GM18909 (cell line): ENCODE measurements around the gene ACTL10.

Source experiments
- ATAC-seq: cut with Tn5 transposase; IDR thresholded peaks from one replicate; pipeline ENCODE4 v1.9.1; 2021; ENCODE audit warnings: mild to moderate bottlenecking; ENCODE audit not compliant: unreplicated experiment, poor library complexity

Gene ACTL10

DNA sequence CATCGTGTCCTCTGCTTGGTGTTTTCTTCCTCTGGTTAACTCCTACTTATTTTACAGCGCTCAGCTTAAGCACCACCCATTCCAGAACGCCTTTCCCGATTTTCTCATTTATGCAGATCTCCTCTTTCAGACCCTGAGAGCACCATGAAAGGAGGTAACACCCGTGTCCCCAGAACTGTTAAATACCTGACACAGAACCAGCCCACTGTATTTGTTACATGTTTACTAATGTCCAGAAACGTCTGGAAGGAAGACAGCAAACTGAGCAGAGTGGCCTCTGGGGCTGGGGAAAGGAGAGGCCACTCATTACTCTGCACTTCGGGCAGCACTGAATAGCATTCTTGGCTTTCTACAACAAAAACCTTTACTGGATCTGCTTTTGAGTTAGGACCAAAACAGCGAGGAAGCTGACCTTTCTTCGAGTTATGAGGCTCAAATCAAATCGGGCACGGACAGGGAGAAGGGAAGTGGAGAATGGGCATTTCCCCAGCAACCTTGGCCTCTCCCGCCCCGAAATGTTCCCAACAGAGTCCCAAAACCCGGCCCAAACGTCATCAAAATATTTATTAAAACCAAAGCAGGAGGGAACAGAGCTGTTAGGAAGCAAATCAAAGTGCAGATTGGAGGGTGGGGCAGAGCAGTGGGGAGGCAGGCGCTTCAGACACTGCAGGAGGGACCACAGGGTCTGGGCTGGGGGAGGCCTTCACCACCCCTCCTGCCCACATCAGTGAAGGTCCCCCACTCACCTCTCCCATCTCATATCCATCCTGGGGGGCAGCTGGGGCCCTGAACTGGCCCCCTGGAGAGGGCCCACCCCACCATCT, 8.6 kb downstream of the ACTL10 start:
- ATAC-seq = no peak

DNA sequence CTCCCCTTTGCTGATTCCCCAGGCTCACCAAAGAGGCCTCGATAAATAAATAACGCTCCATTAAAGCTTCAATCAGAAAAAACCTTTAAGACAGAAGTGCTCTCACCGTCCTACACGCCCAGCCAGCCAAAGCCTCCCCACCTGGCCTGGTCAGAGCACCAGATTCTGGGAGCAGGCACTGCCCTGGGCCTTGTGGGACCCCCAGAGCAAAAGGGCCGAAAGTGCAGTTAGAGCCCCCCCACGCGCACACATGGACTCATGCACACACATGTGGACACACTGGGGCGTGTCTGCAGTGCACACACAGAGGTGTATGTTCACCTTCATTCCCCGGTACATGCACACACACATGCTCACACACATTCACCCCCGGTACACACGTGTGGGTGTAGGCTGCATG, 9.4 kb downstream of the ACTL10 start:
- ATAC-seq = no peak

- no peak for ATAC-seq
These were observed 10.2 kb downstream of the ACTL10 start for GRCh38 chr20:33676652-33677645.

DNA sequence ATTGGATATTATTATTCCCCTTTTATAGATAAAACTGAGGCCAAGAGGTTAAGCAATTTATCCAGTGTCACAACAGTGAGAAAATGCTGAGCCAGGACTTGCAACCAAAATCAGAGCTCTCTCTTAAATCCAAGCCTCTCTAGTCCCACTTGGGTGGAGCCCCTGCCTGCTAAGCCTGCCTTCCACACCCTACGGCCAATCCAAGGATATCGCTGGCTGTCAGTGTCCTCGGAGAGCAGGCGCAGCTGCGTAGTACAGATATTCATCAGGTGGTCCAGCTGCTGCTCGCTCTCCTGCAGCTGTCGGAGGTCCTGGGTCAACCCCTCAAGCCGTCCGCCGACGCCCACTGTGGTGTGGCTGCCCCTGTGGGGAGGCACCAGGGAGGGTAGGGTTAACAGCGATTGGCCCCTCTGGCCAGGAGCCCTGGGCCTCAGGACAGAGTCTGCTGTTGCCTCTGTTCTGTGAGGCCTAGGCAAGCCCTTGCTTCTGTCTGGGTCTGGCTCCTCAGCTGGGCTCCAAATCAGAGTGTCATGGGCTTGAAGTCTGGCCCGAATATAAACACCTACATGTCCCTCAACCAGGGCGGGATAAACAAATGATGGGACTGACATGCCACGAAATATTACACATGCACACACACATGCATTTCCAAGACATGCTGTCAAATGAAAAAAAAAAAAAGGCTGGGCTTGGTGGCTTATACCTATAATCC, 11.4 kb downstream of the ACTL10 start:
- no peak for ATAC-seq

DNA sequence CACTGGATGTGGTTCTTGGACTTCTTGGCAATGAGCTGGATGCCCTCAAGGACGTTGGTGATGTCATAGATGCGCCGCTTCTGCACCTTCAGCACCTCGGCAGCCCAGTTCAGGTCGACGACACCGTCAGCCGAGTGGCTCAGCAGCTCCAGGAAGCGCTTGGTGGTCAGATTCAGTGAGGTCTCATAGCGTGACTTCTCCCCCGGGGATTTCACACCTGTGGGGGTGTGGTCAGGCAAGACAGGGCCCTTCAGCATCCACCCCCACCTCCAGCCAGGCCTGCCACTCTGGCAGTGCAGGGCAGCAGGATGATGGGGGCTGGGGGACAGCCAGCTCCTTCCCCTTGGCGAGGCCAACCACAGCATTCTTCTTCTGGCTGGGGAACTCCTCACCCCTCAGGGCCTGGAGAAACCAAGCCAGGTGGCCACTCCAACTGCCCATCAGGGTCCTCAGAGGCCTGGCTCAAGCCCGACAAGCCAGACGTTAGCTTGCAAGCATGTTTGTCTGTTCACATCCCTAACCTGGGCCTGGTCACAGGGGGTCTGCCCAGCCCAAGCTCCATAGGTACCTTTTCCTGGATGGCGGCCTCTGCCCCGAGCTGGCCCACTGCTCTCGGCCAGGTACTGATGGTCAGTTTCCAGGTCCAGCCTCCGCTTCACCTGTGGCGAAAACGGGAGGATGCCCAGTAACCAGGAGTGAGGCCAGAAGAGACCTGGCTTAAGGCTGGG, 13.2 kb downstream of the ACTL10 start:
- peak; percentile 70 for ATAC-seq

DNA sequence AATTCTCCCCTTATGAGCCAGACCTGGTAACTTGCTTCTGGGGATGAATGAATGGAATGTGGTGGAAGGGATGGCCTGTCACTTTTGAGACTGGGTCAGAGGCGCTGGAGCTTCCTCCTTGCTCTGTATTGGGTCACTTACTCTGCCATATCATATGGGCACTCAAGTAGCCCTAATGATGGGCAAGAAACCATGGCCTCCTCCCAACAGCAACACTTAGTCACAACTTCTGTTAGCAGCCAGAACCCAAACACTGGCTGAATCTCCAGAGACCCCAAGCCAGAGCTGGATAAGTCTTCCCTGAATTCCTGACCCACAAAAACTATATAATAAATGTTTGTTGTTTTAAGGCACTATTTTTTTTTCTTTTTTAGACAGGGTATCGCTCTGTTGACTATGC, 13.9 kb downstream of the ACTL10 start:
- no peak for ATAC-seq

DNA sequence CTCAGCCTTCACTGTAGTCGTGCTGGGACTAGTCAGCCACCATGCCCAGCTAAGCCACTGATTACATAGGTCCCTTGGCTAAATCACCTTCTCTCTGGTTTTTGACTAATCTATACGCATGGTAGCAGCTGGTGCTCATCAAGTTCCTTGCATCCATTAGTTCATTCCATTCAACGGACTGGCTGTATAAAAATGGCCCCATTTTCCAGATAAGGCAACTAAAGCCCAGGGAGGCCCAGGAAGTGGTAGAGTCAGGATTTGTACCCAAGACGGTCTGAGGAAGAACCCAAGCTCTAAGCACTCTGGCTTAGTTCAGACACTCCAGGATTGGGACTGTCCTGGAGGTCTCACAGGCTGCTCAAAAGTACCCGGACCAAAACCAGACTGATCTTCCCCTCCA, 14.5 kb downstream of the ACTL10 start:
- ATAC-seq = no peak

GRCh38 chr20:33681728-33682353, 15.1 kb downstream of the ACTL10 start:
- no peak for ATAC-seq

DNA sequence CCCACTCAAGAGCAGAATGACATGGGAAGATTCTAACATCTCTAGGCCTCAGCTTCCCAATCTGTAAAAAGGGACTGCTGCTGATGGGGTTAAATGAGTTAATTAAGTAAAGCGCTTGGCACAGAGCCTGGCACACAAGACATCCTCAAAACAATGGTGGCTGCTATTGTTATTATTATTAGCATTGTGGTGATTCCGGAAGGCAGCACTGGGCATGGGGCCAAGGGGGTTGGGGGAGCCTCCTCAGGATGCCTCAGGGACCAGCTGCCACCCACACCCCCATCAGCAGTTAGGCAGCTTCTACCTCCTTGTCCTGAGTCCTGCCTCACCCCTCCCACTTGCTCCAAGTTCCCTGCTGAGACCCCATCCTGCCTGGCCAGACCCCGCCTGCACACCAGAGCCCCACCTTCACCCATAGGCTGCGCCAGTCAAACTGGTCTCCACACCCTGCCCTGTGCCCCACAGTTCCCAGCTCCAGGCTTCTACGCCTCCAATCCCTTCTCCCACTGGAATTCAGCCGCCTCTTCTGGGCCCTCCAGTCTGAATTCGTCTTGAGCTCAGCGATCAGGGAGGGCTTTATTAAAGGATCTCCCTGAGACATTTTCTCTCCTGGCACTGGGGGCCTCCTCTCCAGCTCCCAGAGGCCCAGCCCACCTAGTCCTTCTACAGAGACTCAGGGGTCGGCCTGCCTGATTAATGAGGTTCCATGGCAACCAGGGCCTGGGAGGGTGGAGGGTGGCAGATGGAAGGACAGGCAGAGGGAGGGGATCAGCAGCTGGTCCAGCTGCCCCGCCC, 18.0 kb downstream of the ACTL10 start:
- ATAC-seq = no peak

DNA sequence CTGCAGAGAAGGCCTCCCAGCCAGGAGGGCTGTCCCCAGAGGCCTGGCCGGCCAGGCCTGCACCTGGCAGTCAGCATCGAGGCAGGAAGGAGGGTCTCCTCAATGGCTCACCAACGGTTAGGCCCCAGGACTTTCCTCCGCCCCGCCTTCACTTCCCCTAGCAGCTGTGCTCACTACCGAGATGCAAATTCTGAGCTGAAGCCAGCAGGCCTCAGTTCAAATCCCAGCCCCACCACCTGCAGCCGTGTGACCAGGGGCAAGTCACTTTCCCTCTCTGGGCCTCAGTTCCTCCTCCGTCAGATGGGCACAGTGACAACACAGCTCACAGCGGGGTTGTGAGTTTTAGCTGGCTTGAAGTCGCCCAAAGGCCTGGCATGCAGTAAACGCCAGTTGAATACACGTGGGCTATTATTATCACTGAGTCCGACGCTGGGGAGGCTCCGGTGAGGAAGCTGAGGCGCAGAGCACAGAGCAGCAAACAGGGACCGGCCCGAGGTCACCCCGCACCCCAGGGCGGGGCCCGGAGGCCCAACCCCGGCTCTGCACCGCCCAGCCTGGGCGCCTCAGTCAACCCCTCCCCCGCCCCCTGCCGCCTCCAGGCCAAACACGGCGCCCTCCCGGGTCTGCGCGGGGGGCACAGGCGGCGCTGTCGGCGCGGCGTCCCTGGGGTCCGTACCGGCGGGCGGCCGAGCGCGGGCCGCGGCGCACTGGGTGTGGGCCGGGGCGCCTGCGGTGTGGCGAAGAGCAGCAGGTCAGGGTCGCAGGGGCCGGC, 18.8 kb downstream of the ACTL10 start:
- ATAC-seq = peak; percentile 39

- ATAC-seq = peak; percentile 83
These were observed 19.6 kb downstream of the ACTL10 start, which contains the start of gene E2F1 for GRCh38 chr20:33686100-33686983. Gene E2F1 (minus strand): TSS chr20:33686385. CDS start chr20:33686264, 121 bp downstream.

DNA sequence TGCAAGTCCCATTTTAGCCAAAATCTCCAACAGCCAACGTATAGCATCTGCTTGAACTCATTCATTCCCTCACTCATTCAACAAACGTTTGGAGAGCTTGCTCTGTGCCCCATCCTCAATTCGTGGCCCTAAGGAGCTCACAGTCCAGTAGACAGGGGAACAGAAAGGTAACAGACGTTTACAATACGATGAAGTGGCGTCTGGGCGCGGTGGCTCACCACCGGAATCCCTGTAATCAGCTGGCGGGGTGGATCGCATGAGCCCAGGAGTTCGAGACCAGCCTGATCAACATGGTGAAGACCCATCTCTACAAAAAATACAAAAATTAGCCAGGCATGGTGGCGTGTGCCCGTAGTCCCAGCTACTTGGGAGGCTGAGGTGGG, 20.2 kb downstream of the ACTL10 start:
- no peak for ATAC-seq

DNA sequence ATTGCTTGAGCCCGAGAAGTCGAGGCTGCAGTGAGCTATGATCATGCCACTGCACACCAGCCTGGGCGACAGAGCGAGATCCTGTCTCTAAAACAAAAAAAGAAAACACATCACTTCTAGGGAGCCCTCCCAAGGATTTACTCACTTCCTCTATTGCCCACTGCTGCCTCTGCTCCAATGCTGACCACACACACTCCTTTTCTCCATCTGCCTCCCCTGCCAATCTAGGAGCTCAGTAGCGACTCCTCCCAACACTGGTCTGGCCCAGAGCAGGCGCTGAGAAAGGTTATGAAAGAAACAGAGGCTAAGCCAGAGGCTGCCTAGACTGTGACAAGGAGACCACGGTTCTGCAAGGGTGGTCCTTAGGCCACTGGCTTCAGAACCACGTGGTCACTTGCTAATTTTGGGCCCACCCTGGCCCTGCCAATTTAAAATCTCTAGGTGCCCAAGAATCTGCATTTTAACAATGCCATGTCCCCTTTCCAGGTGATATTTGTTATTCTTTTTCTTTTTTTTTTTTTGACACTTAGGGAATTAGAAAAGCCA, 20.7 kb downstream of the ACTL10 start:
- no peak for ATAC-seq

DNA sequence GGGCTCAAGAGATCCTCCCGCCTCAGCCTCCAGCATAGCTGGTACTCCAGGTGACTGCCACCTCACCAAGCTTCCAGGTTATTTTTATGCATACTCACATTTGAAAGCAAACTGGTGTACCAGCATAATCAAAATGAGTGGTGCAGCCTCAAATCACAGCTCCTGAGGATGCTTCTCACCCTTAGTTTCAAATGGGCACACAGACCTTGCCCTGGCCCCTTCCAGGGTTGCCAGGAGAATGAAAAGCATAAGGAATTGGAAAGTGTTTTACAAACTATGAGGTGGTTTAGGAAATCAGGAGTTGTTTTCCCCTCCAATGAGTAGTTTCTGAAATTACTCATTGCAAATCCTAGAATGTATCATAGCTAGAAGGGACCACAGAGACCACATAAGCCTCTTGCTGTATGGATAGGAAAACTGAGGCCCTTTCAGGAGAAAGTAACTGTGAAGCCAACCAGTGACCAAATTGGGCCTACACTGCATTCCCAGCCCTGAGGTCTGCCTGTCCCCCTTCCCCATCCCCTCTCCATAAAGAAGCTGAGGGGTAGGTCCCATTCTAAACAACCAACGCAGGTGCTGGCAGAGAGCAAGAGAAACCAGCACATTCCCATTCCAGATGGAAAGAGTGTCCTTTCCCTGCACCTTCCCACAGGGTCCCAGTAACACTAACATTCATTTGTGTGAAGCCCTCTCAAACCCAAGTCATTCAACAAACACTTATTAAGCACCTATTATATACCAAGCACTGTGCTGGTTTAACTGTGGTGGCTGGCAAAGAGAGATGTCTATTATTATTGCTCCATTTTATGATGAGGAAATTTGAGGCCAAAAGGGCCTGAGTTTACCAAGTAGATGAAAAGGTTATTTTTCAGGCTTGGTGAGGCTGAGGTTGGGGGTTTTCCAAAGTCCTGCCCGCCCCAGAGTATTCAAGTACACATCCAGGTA, 21.5 kb downstream of the ACTL10 start:
- no peak for ATAC-seq

GRCh38 chr20:33688938-33689424, 22.2 kb downstream of the ACTL10 start:
- no peak for ATAC-seq
